Right lung (tissue), 5 donors: ENCODE results near the gene DGCR2. TPM values are rescaled to one million over a fixed set of nuclear protein-coding genes. Genes with fewer than 3 reads are reported as not detected.
"Not testable (repeated sequence)": the region's sequence is repeated elsewhere in the genome, so short reads cannot be mapped to it uniquely, and the experiment has no call there.

Experiments used
- DNase-seq, 2 donors: peaks; one replicate each; pipeline ENCODE4 v3.0.0-alpha.2; 2013
- polyA plus RNA-seq, 5 donors: library from polyadenylated mRNA; unstranded; fragments of 120-200 nt; gene quantifications; one replicate each; pipeline versions ENCODE4 v1.2.1 to v1.2.3, GENCODE V29; 2013; ENCODE audit warnings: inconsistent platforms in 1 of 5, low replicate concordance in 1 of 5; ENCODE audit not compliant: insufficient read length in 5 of 5, insufficient read depth in 1 of 5

Gene DGCR2
- polyA plus RNA-seq, 5 donors: 58.4 to 79.1 (median 59.9) TPM

DNA sequence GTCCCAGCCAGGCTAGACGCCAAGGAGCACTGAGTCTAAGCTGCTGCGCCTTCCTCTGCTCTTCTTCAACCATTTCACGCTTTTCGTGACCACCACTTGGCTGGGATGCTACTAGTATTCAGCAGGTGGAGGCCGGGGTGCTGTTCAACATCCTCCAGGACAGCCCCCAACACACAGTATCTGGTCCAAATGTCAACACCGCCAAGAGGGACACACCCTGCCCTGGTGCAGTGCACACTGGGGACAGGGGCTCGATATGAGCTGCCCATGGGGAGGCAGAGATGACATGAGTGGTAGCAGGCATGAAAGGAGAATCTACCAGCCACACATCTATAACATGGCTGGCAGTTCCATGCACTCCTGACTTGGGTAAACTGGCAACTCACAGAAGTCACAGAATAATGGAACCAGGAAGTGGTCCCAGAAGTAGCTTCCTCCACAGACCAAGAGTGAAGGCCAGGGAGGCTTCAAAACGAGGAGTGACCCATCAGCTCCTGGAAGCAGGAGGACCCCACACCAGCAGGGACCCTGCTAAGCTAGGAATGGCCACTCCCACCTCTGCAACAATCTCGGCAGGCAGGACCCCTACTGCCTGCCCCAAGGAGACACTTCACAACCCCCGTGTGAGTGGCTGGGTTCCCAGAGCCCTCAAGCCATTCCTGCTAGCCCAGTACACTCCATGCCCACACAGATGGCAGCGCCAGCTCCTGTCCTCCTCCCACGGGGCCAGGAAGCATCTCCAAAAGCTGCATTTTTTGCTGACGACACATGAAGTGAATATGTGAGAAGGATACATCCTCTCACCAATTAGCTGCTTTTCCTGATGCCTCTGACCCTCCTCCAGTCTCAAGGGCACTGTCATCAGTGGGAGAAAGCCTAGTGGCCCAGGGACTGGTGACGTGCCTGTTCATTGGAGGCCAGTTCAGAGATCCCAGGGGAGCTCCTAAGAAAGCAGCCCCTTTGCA lies 78.8 kb downstream of the DGCR2 start:
- no peak for DNase-seq

DNA sequence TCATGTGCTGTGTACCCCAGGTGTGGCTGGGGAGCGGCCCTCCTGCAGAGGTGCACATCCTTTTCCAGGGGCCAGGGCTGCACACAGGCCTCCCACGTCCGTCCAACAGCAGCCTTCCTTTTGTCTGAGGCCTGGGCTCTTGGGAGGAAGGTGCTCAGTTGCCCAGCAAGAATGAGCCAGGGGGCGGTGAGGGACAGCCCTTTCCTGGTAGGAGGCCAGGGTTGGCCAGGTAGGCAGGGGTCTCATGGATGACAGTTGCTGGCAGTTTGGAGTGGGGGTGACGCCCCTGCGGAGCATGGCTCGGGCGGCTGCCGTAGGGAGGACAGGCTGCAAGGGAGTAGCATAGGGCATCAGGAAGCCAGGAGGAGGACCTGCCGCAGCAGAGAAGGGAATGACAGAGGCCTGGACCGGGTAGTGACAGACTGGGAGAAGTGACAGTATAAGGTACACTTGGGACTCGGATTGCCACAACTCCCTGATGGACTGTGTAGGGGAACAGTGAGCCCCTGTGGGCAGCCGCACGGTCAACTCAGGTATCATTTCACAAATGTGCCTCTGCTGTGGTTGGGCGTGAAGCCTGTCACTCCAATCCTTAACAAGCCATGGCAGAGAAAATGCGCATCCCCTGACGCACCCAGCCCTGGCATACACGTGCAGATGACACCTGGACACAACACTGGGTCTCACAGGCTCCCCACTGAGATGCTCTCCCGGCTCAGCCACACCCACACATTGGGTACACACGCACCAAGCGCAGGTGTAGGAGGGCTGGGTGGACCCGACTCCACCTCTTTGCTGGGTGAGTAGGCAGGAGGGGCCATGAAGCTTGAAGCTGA lies 79.7 kb downstream of the DGCR2 start:
- DNase-seq: no peak

GRCh38 chr22:19041704-19042074 lies 80.5 kb downstream of the DGCR2 start:
- DNase-seq: no peak

DNA sequence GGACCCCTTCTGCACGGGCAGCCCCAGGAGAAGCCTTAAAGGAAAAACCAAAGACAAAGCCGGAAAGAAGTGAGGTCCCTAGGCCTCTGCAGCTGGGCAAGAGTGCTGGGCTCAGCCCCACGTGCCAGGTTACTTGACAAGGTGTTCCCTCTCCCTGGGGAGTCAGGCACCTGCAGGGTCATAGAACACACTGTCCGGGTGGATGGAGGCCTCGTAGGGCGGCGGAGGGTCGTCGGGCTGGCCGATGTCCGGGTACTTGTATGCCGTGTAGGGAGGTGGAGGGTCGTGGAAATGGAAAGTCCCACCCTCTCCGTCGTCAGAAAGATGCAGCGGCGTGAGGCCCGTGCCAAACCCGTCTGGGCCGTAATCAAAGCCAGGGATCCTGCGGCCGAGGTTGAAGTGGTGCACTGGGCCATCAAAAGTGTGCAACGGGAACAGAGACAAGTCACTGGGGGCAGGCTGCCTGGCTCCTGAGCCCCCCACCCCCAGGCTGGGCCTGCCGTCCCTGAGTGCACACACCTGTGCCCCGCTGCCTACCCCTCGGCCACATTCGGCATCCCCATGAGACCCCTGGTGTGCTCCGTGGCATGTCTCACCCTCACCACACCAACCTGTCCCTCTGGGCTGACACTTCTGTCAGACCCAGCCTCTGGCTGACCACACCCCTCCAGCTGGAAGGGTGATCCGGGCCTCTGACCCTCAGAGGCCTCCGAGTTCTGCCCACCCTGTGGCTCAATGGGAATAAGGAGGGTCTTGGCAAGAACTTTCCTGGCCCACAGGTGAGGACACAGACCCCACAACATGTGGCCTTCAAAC lies 81.1 kb downstream of the DGCR2 start:
- DNase-seq: no peak

GRCh38 chr22:19040391-19040861 lies 81.8 kb downstream of the DGCR2 start:
- no peak for DNase-seq

DNA sequence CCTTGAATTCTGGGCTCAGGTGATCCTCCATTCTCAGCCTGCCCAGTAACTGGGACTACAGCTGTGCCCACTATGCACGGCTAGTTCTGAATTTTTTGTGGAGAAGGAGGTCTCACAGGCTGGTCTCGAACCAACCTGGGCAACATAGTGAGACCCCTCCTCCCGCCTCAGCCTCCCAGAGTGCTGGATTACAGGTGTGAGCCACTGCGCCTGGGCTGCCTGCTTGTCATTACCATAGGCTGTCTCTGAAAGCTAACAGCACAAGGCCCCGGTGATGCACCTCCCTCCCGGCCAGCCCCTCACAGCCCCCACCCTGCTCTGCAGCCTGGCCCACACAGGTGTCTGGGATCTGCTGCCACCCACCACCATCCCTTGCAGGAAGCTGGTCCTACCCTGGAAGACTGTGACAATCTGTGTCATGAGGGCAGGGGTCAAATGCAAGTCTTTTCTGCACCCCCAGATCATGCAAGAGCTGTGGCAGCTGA lies 82.4 kb downstream of the DGCR2 start:
- DNase-seq: no peak

- DNase-seq: no peak
Measured at GRCh38 chr22:19039448-19039780, 82.8 kb downstream of the DGCR2 start.

DNA sequence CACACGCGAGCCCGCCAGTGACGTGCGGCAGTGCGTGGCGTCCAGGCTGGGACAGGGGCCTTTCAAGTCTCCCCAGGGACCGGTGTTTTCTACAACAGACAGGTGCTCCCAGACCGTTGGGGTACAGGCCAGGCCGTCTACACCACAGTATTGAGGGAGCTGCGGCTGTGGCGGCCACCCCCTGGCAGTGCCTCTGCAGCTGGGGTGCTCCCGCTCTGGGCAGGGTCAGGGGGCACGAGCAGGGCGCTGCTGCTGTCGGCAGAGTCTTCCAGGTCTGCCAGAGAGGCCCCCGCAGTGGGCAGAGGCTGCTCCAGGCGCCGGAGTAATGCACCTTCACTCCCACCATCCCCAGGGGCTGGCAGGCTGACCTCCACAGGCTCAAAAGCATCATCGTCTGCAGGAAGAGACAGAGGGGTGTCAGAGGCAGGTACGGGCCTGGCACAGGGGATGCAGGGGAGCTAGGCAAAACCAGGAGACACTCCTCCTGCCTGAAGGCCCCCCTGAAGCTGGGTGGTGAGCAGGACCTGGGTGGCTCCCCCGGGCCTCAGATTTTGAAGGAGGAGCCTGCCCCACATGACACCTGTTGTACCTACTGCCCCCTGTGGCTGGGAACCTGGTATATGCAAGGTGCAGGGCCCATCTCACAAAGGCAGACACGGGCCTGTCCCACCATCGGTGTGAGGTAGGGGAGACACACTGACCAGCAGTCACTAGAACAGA lies 83.3 kb downstream of the DGCR2 start:
- DNase-seq: no peak

DNA sequence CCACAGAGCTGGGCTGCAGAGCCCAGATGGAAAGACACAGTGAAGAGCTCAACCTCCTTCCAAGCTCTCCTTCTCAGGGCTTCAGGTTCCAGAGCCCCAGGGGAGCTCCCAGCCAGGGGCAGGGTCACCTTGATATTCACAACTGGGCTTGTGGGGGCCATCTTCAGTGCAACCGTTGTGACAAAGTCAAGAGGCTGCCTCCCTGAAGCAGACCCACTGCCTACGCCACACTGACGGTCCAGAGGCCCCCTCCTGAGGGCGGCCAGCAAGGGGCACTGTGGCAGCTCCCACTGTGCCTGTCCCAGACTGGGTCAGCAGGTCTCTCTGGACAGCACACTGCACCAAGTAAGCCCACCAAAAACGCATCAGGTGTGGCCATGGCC lies 84.1 kb downstream of the DGCR2 start:
- DNase-seq: no peak

GRCh38 chr22:19037282-19038163 lies 84.7 kb downstream of the DGCR2 start:
- DNase-seq: no peak

GRCh38 chr22:19036523-19037273 lies 85.5 kb downstream of the DGCR2 start:
- DNase-seq: no peak

DNA sequence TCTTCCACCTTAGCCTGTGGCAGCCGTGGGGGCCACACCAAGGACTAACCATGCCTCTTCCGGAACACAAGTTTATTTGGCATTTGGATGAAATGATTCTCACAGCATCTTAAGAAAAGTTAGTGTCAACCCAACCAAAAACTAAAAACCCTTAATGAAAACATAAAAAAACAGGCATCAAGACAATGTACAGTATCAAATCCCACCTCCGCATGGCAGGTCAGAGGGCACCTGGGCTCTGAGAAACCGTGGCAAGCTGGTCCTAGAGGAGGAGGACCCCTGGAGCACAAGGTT lies 86.0 kb downstream of the DGCR2 start:
- no peak for DNase-seq

DNA sequence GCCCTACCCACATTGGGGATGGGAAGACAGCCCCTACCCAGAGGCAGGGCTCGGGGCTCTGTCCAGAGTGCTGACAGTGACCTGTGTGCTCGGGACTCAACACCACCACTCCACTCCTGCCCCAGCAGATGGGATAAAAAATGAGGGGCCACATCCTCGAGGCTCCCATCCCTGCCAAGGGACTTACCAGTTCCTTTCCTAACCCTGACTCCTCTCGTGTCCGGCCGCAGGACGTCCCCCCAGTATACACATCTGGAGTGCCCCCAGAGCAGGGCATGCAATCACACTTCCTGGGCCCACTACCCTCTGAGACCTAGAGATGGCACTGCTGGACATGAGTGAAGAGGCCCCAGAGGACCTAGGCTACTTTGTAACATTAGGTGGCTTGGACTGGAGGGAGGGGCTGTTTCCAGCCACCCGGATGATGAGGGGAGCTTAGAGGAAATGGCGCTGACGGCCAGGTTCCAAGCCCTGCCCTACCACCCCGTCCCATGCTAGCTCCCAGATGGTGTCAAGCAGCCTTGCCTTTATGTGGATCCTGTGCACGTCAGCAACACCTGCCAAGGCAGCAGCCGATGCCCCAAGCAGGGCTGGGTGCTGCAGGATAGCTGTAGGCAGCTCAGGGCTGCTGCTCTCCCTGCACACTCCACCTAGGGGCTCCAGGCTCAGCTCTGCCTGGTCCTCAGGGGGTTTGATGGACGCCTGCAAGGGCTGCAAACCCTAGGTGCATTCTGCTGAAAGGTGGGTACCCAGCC lies 86.6 kb downstream of the DGCR2 start:
- DNase-seq: no peak

DNA sequence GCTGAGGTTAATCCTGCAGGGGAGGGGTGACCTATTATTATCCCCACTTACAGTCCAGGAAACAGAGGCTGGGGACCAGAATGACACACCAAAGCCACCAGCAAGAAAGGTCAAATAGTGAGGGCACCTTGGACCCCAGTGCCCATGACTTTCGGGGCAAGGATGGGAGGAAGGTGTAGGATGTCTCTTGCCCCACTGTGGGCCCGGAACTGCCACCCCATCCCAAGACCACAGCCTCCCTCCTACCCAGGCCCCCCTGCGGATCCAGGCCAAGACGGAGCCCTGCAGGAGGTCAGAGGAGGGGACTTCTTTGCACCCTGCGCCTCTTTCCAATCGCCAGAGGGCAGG lies 87.1 kb downstream of the DGCR2 start:
- DNase-seq: not testable (repeated sequence)

- not testable (repeated sequence) for DNase-seq
Measured at GRCh38 chr22:19034724-19035120, 87.5 kb downstream of the DGCR2 start.

- DNase-seq: not testable (repeated sequence)
Measured at GRCh38 chr22:19034031-19034723, 88.0 kb downstream of the DGCR2 start.

DNA sequence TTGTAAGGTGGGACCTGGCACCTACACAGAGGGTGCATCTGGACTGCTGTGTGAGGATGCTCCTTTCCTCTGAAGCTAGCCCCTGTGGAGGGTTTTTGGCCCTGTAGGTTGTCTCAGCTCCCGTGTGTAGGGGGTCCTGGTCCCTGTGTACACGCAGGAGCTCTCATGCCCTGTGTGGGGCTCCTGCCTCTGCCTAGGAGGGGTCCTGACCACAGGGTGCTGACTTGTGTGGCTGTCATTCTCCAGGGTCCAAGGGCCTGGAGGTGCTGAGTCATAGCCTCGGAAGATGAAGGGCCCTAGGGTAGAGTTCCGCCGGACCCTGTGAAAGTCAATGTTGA lies 88.7 kb downstream of the DGCR2 start:
- not testable (repeated sequence) for DNase-seq

- not testable (repeated sequence) for DNase-seq
Measured at GRCh38 chr22:19032898-19033567, 89.2 kb downstream of the DGCR2 start.
